H1 (cell line): ENCODE data around the gene CFAP157.

ENCODE experiments used
- CTCF ChIP-seq, 3 experiments: IDR thresholded peaks; 1 replicate in 2 of 3; 2 replicates in 1 of 3; pipeline versions ENCODE4 v1.5.1 to v1.6.1; 2011; ENCODE audit warnings: low read length in 3 of 3, mild to moderate bottlenecking in 3 of 3, inconsistent platforms in 2 of 3, low read depth in 1 of 3, moderate library complexity in 1 of 3; ENCODE audit not compliant: insufficient read depth in 1 of 3; ENCODE audit errors: control extremely low read depth in 1 of 3
- E2F6 ChIP-seq: IDR thresholded peaks from 2 replicates; pipeline ENCODE4 v1.6.1; 2012; ENCODE audit warnings: inconsistent platforms
- EZH2 ChIP-seq: fragments of 200-600 bp; sonication (generic); IDR thresholded peaks from 2 replicates; pipeline ENCODE4 v1.7.1; 2012; ENCODE audit warnings: low read depth, mild to moderate bottlenecking, moderate library complexity, low read length, inconsistent platforms; ENCODE audit not compliant: severe bottlenecking
- GABPA ChIP-seq: IDR thresholded peaks from 2 replicates; pipeline ENCODE4 v1.6.1; 2011; ENCODE audit warnings: mild to moderate bottlenecking, low read length, moderate library complexity, borderline replicate concordance; ENCODE audit not compliant: insufficient read depth
- POLR2A ChIP-seq, 2 experiments: IDR thresholded peaks; 1 replicate in 1 of 2; 2 replicates in 1 of 2; pipeline ENCODE4 v1.6.1; 2011; ENCODE audit warnings: low read depth in 2 of 2, low read length in 2 of 2, mild to moderate bottlenecking in 2 of 2; ENCODE audit errors: control extremely low read depth in 1 of 2
- SP2 ChIP-seq: IDR thresholded peaks from 2 replicates; pipeline ENCODE4 v1.6.1; 2012; ENCODE audit warnings: mild to moderate bottlenecking, low read length, inconsistent platforms
- TEAD4 ChIP-seq: IDR thresholded peaks from 2 replicates; pipeline ENCODE4 v1.6.1; 2012; ENCODE audit warnings: low read depth, low read length, inconsistent platforms, mixed read lengths
- TF ChIP-seq, protein P1 (sequence below): IDR thresholded peaks from 2 replicates; pipeline ENCODE4 v1.6.1; 2011; ENCODE audit warnings: low read length, improper control_type of control experiment

GRCh38 chr9:127660886-127661741 lies 45.7 kb upstream of the CFAP157 start:
- TF ChIP-seq, protein P1, sequence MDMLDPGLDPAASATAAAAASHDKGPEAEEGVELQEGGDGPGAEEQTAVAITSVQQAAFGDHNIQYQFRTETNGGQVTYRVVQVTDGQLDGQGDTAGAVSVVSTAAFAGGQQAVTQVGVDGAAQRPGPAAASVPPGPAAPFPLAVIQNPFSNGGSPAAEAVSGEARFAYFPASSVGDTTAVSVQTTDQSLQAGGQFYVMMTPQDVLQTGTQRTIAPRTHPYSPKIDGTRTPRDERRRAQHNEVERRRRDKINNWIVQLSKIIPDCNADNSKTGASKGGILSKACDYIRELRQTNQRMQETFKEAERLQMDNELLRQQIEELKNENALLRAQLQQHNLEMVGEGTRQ = no peak
- no peak for TF ChIP-seq TEAD4
- TF ChIP-seq SP2 = no peak
- no peak for TF ChIP-seq CTCF (IDR thresholded peaks at IDR 0.05; ENCODE audit: control extremely low read depth in 1 of 3, insufficient read depth in 1 of 3, low read depth in 1 of 3, low read length in 3 of 3)
- TF ChIP-seq EZH2 = no peak
- TF ChIP-seq E2F6 = no peak
- no peak for TF ChIP-seq POLR2A (IDR thresholded peaks at IDR 0.05; ENCODE audit: control extremely low read depth in 1 of 2, low read depth in 2 of 2, low read length in 2 of 2)
- no peak for TF ChIP-seq GABPA
